PFSK-1 (cell line): ENCODE data around the gene SLC25A25.

Experiments used
- FOXP2 ChIP-seq: optimal IDR thresholded peaks from 2 replicates; pipeline ENCODE3; 2011; ENCODE audit warnings: borderline replicate concordance, control low read depth, inconsistent platforms; ENCODE audit not compliant: insufficient read depth; ENCODE audit errors: extremely low read length, extremely low read depth
- POLR2AphosphoS5 ChIP-seq: IDR thresholded peaks from 2 replicates; pipeline ENCODE4 v1.6.1; 2012; ENCODE audit warnings: low read depth, mild to moderate bottlenecking, control low read depth, low read length, moderate library complexity
- REST ChIP-seq, 2 experiments: IDR thresholded peaks; 2 replicates each; pipeline versions ENCODE4 v1.6.1 to v1.8.0; 2011 to 2012; ENCODE audit warnings: low read depth in 2 of 2, low read length in 2 of 2, control low read depth in 1 of 2, inconsistent platforms in 1 of 2, mild to moderate bottlenecking in 1 of 2, moderate library complexity in 1 of 2; ENCODE audit not compliant: insufficient read depth in 1 of 2
- SIN3A ChIP-seq: IDR thresholded peaks from 2 replicates; pipeline ENCODE4 v1.6.1; 2012; ENCODE audit warnings: mild to moderate bottlenecking, low read length, moderate library complexity, borderline replicate concordance; ENCODE audit not compliant: insufficient read depth
- TAF1 ChIP-seq: IDR thresholded peaks from 2 replicates; pipeline ENCODE4 v1.6.1; 2012; ENCODE audit warnings: low read length, control low read depth, borderline replicate concordance; ENCODE audit not compliant: insufficient read depth

SLC25A25 gene

GRCh38 chr9:128084746-128085145 lies 16.7 kb downstream of the SLC25A25 start:
- TF ChIP-seq FOXP2 (no peak), SIN3A (no peak), REST (IDR thresholded peaks at IDR 0.05; ENCODE audit: insufficient read depth in 1 of 2, low read depth in 2 of 2, low read length in 2 of 2) (no peak), TAF1 (no peak), POLR2AphosphoS5 (no peak)

GRCh38 chr9:128085943-128086342 lies 17.9 kb downstream of the SLC25A25 start:
- no peak for TF ChIP-seq SIN3A
- TF ChIP-seq REST (IDR thresholded peaks at IDR 0.05; ENCODE audit: insufficient read depth in 1 of 2, low read depth in 2 of 2, low read length in 2 of 2): no peak
- TF ChIP-seq FOXP2: no peak
- TF ChIP-seq POLR2AphosphoS5: no peak
- no peak for TF ChIP-seq TAF1

- TF ChIP-seq REST (IDR thresholded peaks at IDR 0.05; ENCODE audit: insufficient read depth in 1 of 2, low read depth in 2 of 2, low read length in 2 of 2) (no peak), TAF1 (no peak), FOXP2 (no peak), POLR2AphosphoS5 (no peak), SIN3A (no peak)
Measured at GRCh38 chr9:128087262-128087661, 19.2 kb downstream of the SLC25A25 start.

GRCh38 chr9:128088253-128088945 lies 20.4 kb downstream of the SLC25A25 start:
- no peak for TF ChIP-seq TAF1
- no peak for TF ChIP-seq POLR2AphosphoS5
- no peak for TF ChIP-seq REST (IDR thresholded peaks at IDR 0.05; ENCODE audit: insufficient read depth in 1 of 2, low read depth in 2 of 2, low read length in 2 of 2)
- no peak for TF ChIP-seq SIN3A
- no peak for TF ChIP-seq FOXP2

- TF ChIP-seq SIN3A: no peak
Measured at GRCh38 chr9:128089299-128089698, 21.3 kb downstream of the SLC25A25 start.
